ENCODE measurements around the gene CFL2.
"Not testable (repeated sequence)": the region's sequence is repeated elsewhere in the genome, so short reads cannot be mapped to it uniquely, and the experiment has no call there.

CFL2 gene

GRCh38 chr14:34711169-34711568 lies 3.2 kb downstream of the CFL2 start:
- DNase-seq: no peak

DNA sequence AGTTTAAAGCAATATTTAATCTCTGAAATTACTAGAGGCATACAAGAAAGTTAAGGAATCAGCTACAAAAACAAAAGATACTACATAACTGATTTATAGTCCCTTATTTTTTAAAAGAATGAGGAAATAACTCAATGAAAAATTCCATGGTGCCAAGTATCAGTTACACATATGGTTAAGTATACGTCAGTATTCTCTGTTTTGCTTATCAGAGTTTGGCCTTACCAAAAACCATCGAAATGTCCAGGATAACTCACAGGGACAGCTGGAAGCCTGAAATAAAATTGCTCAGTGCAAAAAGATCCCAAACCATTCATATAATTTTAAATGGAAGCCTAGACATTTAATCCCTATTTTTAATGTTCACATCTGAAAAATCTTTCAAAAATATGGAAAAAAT lies 3.6 kb downstream of the CFL2 start:
- DNase-seq: no peak

DNA sequence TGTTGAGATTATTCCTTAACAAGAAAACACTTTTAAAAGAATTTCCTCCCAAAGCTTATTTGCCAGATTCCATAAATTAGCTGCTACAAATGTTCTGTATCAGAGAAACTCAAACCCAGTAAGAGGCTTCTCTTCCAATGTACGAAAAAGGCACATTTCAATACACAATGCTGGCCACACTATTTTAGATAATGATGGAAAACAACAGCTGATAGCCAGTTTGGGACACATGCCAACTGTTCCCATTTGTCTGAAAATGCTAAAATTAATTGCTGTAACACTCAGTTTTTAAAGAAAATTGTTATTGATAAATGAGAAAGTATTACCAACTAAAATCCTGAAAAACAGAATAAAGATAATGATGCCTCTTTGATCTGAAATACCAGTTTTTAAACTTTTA lies 4.4 kb downstream of the CFL2 start:
- DNase-seq: no peak

- DNase-seq: no peak
Observed at GRCh38 chr14:34707722-34708121, 6.7 kb downstream of the CFL2 start.

- DNase-seq: no peak
Observed at GRCh38 chr14:34701808-34702207, 12.6 kb downstream of the CFL2 start.

- DNase-seq: no peak
Observed at GRCh38 chr14:34700622-34701130, 13.7 kb downstream of the CFL2 start.

- no peak for DNase-seq
Observed at GRCh38 chr14:34699873-34700621, 14.3 kb downstream of the CFL2 start.

GRCh38 chr14:34694216-34694615 lies 20.2 kb downstream of the CFL2 start:
- not testable (repeated sequence) for DNase-seq

DNA sequence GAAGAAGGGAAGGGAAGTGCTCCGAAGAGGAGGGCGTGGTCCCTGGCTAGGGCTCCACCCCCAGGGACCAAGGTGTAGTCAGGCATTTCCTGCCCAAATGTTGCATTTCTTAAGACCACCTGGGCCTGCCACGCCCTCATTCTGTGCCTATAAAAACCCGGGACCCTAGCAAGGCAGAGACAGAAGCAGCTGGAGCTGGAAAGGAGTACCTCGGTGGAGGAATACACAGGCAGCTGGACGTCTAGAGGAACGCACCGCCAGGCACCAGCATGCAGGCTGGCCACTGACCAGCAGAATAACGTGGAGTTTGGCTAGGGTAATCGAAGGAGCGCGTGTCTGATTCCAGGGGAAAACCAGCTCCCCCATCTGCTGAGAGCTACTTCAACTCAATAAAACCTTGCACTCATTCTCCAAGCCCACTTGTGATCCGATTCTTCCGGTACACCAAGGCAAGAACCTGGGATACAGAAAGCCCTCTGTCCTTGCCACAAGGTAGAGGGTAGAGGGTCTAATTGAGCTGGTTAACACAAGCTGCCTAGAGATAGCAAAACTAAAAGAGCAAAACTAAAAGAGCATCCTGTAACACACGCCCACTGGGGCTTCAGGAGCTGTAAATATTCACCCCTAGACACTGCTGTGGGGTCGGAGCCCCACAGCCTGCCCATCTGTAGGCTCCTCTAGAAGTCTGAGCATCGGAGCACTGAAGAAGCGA lies 21.0 kb downstream of the CFL2 start:
- peak in 1 of 2 experiments; percentile 17 for DNase-seq

- no peak for DNase-seq
Observed at GRCh38 chr14:34692898-34693227, 21.5 kb downstream of the CFL2 start.

DNA sequence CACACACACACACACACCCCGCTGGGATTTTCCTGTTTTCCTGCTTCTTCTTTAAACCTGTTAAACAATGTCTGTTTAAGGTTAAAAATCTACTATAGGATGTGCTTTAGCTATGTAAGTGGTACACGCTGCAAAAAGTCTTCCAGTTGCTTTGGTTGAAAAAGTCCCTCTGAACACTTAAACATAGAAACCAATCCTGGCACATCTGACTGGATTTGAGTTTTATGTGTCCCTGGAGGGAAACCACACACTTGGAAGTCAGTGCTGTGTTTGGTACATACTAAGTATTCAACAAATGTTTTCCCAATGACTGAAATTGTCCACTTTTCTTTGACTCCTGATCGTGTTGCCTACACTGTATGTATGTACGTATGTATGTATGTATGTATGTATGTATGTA lies 22.0 kb downstream of the CFL2 start:
- DNase-seq: no peak

- DNase-seq: no peak
Observed at GRCh38 chr14:34691206-34691605, 23.2 kb downstream of the CFL2 start.

GRCh38 chr14:34688470-34689206 lies 25.8 kb downstream of the CFL2 start:
- no peak for DNase-seq

DNA sequence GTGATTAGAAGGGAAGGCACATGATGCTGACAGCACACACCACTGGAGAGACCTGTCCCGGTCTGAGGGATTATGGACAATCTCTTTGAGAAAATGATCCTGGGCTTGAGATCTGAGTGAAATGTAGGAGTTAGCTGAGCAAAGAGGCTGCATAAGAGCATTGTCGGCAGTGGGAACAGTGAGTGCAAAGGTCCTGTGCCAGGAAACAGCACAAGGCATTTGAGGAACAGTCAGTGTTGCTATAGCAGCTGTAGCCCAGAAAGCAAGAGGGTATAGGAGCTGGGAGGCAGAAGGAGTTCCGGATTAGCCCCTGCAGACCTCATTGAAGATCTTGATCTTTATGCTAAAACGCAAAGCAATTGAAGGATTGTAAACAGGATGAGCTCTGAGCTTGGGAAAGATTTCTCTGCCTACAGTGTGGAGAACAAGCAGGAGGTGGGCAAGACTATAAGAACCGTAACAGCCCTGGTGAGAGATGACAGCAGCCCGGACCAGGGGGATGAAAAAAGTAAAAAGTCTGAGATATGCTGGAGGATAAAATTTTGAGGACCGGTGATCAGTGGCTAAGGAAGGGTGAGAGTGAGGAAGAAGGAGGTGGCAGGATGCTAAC lies 28.5 kb downstream of the CFL2 start:
- no peak for DNase-seq

GRCh38 chr14:34684578-34684977 lies 29.8 kb downstream of the CFL2 start:
- DNase-seq: no peak

- no peak for DNase-seq
Observed at GRCh38 chr14:34682787-34683321, 31.5 kb downstream of the CFL2 start.

GRCh38 chr14:34680806-34681479 lies 33.5 kb downstream of the CFL2 start:
- DNase-seq: no peak

DNA sequence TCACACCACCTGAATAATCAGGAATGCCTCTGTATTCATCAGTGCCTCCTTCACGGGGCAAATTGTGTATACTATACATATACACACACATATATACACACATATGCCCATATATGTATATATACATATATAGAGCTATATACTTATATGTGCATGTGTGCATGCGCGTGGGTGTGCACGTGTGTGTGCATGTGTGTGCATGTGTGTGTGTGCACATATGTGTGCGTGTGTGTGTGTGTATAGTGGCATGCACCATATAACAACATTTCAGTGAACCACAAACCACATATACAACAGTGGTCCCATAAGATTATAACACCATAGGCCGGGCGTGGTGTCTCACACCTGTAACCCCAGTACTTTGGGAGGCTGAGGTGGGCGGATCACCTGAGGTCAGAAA lies 35.7 kb downstream of the CFL2 start:
- DNase-seq: no peak

DNA sequence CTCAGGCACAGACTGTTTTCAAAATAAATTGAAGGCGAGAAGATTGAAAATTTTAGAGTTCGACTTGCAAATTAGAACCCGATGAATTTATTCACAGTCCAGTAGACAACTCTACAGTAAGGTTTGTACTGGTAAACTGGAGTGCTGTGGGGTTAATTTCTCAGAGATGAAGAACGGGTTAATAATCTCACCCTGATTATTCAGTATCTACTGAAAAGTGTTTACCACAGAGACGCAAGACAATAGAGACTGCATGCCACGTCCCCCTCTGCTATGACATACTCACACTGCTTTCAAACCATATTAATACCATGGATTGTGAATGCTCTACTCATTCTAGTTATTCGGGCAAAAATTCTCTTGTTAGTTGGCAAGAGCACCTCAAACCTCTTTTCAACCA lies 36.1 kb downstream of the CFL2 start:
- DNase-seq: no peak

GRCh38 chr14:34676516-34677211 lies 37.7 kb downstream of the CFL2 start:
- DNase-seq: no peak

GRCh38 chr14:34673702-34674101 lies 40.7 kb downstream of the CFL2 start:
- DNase-seq: no peak

- DNase-seq: no peak
Observed at GRCh38 chr14:34671716-34672115, 42.7 kb downstream of the CFL2 start.

Measured in stimulated activated CD4-positive, alpha-beta T cell treated with anti-CD3 and anti-CD28 coated beads, Interleukin-4, amount 100 ng/mL, for 4 hours (primary cell).